GM12892 (cell line): ENCODE results near the gene STAT6.

Experiments used
- POLR2A ChIP-seq: IDR thresholded peaks from 2 replicates; pipeline ENCODE4 v1.6.1; 2011; ENCODE audit warnings: low read depth, low read length, control low read depth
- POLR2AphosphoS5 ChIP-seq: IDR thresholded peaks from 2 replicates; pipeline ENCODE4 v1.6.1; 2011; ENCODE audit warnings: low read depth, low read length, control low read depth
- TAF1 ChIP-seq: IDR thresholded peaks from 2 replicates; pipeline ENCODE4 v1.6.1; 2011; ENCODE audit warnings: low read depth, mild to moderate bottlenecking, control low read depth, low read length, borderline replicate concordance

DNA sequence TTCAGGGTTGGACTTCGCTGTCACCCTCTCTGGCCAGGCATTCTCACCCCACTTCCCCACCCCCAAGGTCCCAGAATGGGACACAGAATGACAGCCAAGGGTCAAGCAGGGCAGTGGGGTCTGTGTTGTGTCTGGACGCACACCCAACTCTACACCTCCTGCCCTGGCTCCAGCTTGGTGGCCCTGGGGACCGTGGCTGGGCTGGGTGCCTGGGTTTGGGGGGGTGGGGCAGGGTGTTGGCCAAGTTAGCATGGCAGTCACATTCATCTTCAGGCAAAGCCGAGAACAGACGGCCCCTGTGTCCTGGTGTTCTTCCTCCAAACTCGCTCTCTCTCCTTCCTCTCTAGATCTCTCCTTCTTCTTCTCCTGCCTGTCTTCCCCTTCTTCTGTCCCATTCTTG is 22.8 kb upstream of the STAT6 start:
- TF ChIP-seq POLR2A (no peak), POLR2AphosphoS5 (no peak), TAF1 (no peak)
